GM10248 (cell line): Measurements from ENCODE around the gene CDRT4.

ENCODE experiments used
- CTCF ChIA-PET: fragments of 300-600 bp; sonication (Branson Sonifier 250); formaldehyde crosslinking; extraction: SDS; loops from one replicate; lab custom pipeline; 2021; ENCODE audit warnings: antibody characterized with exemption; lab: Yijun Ruan, JAX
- POLR2A ChIA-PET: fragments of 350-650 bp; sonication (Branson Sonifier 250); formaldehyde crosslinking; extraction: SDS; loops from one replicate; lab custom pipeline; 2020; ENCODE audit warnings: antibody characterized with exemption; lab: Yijun Ruan, JAX
- DNase-seq: peaks from one replicate; pipeline ENCODE4 v3.0.0; 2012; ENCODE audit errors: extremely low spot score
- TF ChIP-seq, protein P1 (sequence below): IDR thresholded peaks from 2 replicates; pipeline ENCODE4 v1.5.1; 2012; ENCODE audit warnings: mild to moderate bottlenecking, low read depth; ENCODE audit errors: extremely low read depth, missing control alignments, control extremely low read depth

Gene CDRT4

DNA sequence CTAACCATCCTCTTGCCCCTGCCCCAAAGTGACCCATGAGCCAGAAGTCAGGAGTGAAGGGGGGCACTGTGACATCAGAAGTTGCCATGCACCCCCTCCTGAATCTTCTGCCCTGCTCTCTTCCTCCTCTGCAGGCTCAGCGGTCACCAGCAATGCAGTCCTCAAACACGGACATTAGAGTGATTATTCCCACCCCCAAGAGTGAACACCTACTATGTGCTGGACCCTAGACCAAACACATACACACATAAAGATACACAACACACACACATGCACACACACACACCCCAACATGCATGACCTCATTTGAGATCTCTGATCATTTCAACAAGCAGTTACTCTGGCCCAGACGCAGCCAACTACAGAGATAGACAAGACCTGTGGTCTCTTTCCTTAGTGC lies at the start of gene CDRT4:
TSS of gene CDRT4 (minus strand) at position 30 of the 400 bp plus-strand sequence. CDS start 27,383 bp downstream, outside the sequence.
- ChIA-PET CTCF (no interaction called here), POLR2A (no interaction called here)
- DNase-seq, result no peak
- TF ChIP-seq, protein P1, sequence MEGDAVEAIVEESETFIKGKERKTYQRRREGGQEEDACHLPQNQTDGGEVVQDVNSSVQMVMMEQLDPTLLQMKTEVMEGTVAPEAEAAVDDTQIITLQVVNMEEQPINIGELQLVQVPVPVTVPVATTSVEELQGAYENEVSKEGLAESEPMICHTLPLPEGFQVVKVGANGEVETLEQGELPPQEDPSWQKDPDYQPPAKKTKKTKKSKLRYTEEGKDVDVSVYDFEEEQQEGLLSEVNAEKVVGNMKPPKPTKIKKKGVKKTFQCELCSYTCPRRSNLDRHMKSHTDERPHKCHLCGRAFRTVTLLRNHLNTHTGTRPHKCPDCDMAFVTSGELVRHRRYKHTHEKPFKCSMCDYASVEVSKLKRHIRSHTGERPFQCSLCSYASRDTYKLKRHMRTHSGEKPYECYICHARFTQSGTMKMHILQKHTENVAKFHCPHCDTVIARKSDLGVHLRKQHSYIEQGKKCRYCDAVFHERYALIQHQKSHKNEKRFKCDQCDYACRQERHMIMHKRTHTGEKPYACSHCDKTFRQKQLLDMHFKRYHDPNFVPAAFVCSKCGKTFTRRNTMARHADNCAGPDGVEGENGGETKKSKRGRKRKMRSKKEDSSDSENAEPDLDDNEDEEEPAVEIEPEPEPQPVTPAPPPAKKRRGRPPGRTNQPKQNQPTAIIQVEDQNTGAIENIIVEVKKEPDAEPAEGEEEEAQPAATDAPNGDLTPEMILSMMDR, result no peak

DNA sequence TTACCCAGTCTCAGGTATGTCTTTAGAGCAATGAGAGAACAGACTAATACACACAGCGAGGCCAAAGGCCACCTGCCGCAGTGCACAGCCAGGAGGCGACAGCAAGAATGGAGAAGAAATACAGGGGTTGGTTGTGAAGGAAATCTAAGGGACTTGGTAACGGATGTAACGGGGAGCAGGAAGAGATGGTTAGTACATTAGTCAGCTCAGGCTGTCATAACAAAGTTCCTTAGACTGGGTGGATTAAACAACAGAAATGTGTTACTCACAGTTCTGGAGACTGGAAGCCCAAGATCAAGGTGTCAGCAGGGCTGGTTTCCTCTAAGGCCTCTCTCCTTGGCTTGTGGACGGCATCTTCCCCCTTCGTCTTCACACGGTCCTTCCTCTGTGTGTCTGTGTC lies 48.7 kb upstream of the CDRT4 start:
- TF ChIP-seq, protein P1, result no peak
- POLR2A ChIA-PET, result no interaction called here
- CTCF ChIA-PET, result interaction anchor here (1.2 kb wide), 1 partner anchor 13 kb away, joined by 3 read pairs; no protein-coding TSS in a partner anchor
- no peak for DNase-seq

DNA sequence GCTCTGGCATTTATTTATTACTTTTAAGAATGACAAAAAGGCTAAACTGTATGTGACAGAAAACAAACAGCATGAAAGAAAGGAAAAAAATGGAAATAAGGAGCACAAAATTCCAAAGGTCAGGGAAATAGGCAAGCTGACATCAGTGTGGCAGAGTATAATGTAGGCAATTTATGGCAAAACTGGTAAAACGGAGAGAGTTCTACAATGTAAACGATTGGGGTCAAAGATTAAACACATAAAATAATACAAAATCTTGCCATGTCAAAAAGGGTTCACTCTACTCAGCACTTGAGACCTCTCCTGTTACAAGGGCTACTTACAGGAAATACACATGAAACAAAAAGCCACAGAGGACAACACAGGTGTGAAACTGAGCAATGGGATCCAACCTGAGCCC lies 47.0 kb upstream of the CDRT4 start:
- ChIA-PET POLR2A (no interaction called here), CTCF (interaction anchor here (0.9 kb wide), 1 partner anchor 13 kb away, joined by 3 read pairs; no protein-coding TSS in a partner anchor)
- DNase-seq, result no peak
- TF ChIP-seq, protein P1, result no peak

DNA sequence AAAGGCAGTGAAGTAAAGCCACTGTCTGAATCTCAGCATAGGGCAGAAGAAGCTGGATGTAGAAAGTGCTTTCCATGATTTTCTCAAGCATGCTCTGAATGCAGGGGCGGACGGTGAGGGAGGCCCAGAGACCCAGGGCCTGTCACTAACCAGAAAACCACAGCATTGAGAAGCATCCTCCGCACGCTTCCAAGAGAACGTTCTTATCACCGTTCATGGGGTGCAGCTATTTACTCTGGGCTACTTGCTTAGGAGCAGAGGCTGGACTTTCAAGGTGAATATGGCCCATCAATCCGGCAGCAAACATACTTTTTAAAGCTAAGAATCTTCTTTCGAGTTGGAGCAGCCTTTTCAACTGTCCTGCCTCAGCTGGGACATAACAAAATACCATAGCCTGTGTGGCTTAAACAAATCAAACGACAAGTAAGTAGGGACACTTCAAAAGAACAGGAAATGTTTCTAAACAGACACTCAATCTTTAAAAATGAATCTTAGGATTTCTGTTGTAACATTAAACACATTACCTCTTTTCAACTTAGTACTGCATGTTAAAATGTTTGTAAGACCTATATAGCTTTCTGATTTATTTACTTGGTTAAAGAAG lies 46.5 kb upstream of the CDRT4 start:
- ChIA-PET POLR2A (no interaction called here), CTCF (interaction anchor here (0.9 to 1.2 kb wide), 3 partner anchors 11 to 32 kb away, joined by 3 to 5 read pairs (median 3); no protein-coding TSS in a partner anchor)
- TF ChIP-seq, protein P1, result no peak
- DNase-seq, result no peak

DNA sequence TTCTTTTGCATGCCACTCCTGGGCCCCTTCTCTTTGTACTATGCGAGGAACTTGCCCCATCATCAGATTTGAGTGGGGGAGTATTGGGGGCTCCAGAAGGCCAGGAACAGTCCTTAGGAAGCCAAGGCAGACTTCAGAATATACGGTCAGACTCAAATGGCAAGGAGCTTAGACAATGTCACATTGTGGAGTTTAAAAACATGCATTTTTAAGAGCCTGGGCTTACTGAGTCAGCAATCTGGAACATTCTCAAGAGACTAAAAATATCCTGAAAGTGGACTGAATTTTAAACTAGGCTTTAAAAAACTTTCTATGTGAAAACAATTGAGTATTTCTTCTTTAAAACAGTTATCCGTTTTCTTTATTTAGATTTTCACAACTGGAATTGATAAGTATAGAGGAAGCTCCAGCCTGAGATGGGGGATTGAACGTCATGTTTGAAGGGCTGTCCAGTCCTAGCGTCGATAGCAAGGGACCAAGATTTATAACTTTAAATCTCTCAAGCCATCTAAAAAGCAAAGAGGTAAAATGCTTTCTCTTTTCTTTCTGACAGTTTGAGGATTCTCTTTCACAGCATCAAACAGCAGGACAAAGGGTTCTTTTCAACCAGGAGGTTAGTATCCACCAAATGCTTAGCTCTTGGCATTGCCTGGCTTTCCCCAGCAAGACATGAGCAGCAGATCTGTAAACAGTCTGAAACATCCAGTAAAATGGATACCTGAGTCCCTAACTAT lies 45.8 kb upstream of the CDRT4 start:
- no peak for DNase-seq
- TF ChIP-seq, protein P1, result no peak
- POLR2A ChIA-PET, result no interaction called here
- CTCF ChIA-PET, result interaction anchor here (0.9 to 1.2 kb wide), 3 partner anchors 10 to 31 kb away, joined by 3 to 5 read pairs (median 3); no protein-coding TSS in a partner anchor

DNA sequence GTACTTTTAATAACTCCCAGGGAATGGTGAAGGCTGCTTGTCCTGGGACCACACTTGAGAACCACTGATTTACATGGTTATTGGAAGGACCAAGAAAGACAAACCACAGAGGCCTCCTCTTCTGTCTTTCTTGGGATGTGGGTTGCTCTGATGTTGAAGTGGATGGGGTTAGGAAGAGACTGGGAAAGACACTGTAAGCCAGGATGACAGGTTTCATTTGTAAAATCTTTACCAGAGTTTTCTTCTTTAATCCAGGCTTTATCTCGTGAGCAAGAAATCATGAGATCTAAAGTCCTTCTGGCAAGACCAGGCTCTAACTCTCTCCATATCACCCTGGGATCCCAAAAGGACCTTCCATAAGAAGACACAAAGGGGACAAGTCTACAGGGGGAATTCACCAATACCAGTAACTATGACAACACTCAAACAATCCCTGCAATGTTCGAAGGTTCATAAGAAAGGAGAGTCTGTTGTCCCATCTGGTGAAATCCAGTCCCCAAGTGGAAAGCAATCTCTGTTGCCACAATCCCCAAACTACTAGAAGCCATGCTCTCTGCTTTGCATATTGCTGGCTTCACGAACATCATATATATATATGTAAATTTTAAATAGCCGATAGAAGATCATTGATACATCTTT lies 44.8 kb upstream of the CDRT4 start:
- TF ChIP-seq, protein P1, result no peak
- ChIA-PET POLR2A (no interaction called here), CTCF (no interaction called here)
- DNase-seq, result no peak
